ENCODE data around the gene CREB3L2.
"Not testable (repeated sequence)": the region's sequence is repeated elsewhere in the genome, so short reads cannot be mapped to it uniquely, and the experiment has no call there.

Gene CREB3L2

DNA sequence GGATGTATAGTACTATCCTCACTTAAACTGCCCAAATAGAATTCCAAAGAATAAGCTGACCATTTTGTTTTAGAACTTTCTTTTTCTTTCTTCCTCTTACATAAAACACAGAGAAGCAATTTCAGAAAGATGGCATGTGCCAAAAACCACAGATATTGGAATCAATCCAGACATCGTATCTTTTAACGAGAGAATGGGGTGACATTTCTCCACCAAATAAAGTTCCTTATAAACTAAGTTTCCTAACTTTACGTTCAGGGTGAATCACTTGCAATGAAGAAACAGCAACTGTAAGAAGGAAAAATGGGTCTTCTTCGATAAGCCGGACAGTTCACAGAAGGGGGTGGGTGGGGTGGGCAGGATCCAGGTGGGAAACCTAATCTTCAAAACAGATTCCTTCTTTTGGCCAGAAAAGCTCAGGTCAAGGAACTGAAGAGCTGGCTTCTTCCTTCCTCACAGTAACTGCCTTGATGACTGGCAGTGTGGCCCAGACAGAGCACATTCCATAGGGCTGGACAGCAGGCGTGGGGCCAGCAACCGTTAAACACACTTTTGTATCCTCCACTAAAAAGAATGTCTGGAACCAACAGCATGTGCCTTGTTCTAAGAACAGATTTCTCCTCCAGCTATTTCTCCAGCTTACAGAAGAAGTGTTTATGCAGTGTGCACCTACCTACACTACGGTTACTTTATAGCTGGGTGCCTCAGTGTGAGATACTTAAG, 31.5 kb downstream of the CREB3L2 start:
- in situ Hi-C loops (cut with MboI; ENCODE audit: low sequenced_read_pairs): no loop called here

DNA sequence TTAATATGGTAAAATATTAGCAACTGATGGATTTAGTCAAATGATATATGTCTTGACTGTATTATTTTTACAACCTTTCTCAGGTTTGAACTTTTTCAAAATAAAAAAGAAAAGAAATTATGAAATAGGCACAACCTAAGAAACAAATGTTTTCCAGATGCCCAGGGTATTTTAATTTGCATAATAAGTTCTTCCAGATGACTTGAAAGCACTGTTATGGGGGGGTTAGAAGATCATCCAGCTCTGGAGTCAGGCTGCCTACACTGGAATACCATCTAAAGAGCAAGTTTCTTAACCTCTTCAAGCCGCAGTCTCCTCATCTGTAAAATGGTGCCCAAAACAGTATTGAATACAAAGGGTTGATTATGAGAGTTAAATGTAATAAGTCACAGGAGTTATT, 32.1 kb downstream of the CREB3L2 start:
- in situ Hi-C loops (cut with MboI; ENCODE audit: low sequenced_read_pairs): no loop called here

DNA sequence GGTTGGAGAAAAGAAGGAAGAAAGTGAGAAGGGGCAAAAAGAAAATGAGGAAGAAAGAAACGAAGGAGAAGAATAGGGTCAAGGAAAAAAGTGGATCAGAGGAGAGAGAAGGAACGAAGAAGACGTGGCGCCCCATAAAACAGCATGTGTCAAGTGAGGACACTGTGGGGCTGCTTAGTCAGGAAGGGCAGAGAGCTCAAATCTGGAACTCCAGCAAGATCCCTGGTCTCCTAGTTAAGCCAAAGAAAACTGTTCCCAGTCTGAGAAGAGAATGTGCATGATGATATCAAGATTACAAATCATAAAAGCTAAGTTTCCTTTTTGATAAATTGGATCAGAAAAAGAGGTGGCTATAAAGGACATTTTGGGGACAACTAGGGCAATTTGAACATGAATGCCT, 33.0 kb downstream of the CREB3L2 start:
- in situ Hi-C loops (cut with MboI; ENCODE audit: low sequenced_read_pairs): no loop called here

GRCh38 chr7:137968339-137968738, 33.5 kb downstream of the CREB3L2 start:
- in situ Hi-C loops (cut with MboI; ENCODE audit: low sequenced_read_pairs): not testable (repeated sequence)

- in situ Hi-C loops (cut with MboI; ENCODE audit: low sequenced_read_pairs): no loop called here
Observed at GRCh38 chr7:137967143-137968018, 34.5 kb downstream of the CREB3L2 start.

DNA sequence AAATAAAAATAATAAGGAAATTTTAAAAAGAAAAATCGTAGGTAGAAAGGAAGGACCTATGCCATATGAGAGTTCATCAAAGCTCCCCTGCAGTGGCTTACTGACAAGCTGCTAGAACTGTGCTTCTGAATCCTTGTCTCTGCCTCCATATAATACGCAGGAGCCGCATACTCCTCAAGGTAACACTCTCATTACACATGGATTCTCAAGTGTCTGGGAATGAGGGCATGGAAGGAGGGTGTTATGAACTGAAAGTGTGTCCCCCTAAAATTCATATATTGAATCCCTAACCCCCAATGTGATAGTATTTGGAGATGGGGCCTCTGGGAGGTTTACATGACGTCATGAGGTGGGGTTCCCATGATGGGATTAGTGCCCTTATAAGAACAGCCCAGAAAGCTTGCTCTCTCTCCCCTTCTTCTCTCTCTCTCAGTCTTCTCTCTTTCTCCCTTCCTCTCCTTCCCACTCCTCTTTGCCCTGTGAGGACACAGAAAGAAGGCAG, 35.2 kb downstream of the CREB3L2 start:
- in situ Hi-C loops (cut with MboI; ENCODE audit: low sequenced_read_pairs): no loop called here

DNA sequence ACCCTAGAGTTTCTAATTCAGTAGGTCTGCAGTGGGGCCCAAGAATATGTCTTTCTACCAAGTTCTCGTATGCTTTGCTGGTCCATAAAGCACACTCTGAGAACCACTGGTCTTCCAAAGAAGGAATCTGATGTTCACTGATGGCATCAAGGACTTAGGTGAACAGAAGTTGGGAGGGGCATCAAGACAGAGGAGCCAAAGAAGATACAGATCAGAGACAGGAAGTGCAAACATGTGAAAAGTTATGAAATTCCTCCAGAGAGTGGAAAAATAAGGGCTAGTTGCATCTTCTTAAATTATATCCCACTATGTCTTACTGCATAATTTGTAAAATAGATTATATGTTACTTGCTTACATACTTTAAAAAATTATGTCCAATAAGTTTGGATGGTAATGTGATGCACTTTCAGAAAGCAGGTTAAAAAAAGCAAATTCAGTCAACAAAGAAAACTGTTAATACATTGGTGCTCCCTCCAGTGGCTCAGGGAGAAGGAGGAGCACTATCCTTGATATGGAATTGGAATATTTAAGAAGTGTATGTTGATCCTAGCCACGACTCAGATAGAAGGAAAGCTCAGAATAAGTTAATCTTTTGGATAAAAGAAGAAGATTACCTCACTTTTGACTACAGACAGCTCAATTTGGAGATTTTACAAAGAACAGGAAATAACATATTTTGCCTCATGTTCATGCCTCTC, 35.8 kb downstream of the CREB3L2 start:
- in situ Hi-C loops (cut with MboI; ENCODE audit: low sequenced_read_pairs): no loop called here

GRCh38 chr7:137964824-137965545, 36.9 kb downstream of the CREB3L2 start:
- in situ Hi-C loops (cut with MboI; ENCODE audit: low sequenced_read_pairs): no loop called here

DNA sequence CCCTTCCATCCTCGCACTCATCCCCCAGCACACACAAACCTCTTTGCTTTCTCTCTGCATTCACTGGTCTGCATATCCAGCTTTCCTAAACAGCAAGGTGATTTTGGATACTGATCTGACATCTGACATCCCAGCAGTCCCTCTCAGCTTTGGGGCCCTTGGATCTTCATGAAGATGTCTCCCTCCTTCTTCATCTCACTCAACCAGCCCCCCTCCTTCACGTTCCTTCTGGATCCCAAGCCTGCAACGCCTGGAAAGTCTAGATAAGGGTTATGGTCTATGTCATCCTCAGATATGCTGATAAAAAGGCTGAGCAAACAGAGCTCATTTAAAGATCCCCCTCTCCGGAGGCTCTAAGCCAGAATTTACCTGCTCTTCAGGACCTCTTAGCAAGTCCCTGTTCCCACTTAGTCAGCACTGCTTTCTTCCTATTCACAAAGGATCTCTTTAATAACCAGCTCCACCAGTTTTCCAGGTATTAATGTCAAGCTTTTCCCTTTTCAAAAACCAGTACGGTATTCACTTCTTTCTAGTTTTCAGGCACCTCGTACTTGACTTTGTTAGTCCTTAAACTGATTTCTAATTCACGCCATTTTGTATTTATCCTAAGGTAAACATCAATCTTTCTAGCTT, 38.9 kb downstream of the CREB3L2 start:
- in situ Hi-C loops (cut with MboI; ENCODE audit: low sequenced_read_pairs): no loop called here

- in situ Hi-C loops (cut with MboI; ENCODE audit: low sequenced_read_pairs): no loop called here
Observed at GRCh38 chr7:137962491-137962874, 39.4 kb downstream of the CREB3L2 start.

DNA sequence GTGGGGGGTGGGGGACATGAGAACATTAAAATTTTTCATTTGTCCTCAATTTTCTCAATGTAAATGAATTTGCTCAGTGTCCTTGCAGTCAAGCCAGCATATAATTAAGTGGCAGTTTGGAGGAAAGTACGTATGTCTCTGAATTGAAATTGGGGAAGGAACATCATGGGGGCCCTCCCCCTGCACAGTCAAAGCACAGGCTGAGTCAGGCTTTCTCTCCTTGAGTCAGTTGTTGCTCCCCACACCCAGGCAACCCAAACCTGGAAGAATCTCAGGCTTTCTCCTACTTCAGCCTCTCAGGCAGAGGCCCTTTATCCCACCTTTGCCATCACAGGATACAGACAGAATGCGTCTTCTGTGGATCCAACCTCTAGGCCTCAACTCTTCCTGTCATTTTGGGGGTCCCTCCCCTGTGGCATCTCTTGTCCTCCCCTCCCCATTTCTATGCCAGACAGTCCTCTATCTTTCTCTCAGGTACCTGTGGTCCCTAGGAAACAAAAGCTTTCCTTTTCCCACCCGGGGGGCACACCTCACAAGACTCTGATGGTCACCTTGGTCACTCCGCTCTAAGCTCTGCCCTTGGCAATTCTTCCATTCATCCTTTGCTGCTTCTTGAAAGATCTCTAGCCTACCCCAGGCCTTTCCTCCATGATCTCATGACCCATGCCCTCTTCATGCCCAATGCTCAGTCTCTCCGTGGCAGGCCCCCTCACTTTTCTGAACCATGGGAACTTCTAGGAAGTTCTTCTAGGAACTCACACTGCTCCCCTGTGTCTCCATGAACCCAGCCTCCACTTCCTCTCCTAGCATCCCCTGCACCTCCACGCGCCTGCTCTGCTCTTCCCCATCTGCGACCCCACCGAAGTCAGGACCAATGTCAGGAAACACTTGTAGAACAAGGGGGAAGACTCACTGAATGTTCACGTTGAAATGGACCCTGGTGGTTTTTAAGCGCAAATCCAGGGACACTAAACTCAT, 40.4 kb downstream of the CREB3L2 start:
- in situ Hi-C loops (cut with MboI; ENCODE audit: low sequenced_read_pairs): no loop called here

DNA sequence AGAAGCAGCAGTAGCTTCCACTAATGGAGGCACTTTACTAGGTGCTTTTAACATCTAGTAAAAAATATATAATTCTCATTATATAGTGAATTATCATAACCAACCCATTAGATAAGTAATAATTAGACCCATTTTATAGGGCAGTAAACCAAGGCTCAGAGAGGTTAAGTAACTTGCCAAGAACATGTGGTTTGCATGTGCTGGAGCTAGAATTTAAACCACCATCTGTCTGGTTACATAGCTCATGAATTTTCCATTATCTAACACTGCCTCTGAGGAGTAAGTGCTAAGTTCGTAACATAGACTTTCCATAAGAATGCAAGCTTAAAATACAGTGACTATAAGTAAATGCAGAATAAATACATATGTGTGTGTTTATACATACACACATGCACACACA, 41.9 kb downstream of the CREB3L2 start:
- in situ Hi-C loops (cut with MboI; ENCODE audit: low sequenced_read_pairs): no loop called here

- in situ Hi-C loops (cut with MboI; ENCODE audit: low sequenced_read_pairs): no loop called here
Observed at GRCh38 chr7:137958470-137959431, 43.1 kb downstream of the CREB3L2 start.

GRCh38 chr7:137957887-137958286, 44.0 kb downstream of the CREB3L2 start:
- in situ Hi-C loops (cut with MboI; ENCODE audit: low sequenced_read_pairs): no loop called here

DNA sequence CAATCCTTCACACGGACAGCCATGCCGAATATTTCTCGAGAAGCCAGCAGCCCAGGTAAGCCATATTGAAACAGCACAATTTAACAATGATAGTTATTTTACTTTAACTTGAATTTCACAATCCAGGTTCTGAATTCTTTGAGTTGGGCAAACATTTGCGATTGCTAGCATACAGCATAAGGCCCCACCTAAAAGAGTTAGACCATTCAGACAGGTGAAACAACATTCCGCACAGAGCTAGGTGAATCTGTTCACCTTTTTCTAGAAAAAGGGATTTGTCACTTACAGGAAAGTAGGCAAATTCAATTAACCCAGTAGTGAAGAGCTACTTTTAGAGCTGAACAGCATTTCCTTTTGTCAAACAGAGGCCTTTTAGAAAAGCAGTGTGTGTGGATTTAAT, 45.3 kb downstream of the CREB3L2 start:
- in situ Hi-C loops (cut with MboI; ENCODE audit: low sequenced_read_pairs): no loop called here

- in situ Hi-C loops (cut with MboI; ENCODE audit: low sequenced_read_pairs): no loop called here
Observed at GRCh38 chr7:137956183-137956582, 45.7 kb downstream of the CREB3L2 start.

DNA sequence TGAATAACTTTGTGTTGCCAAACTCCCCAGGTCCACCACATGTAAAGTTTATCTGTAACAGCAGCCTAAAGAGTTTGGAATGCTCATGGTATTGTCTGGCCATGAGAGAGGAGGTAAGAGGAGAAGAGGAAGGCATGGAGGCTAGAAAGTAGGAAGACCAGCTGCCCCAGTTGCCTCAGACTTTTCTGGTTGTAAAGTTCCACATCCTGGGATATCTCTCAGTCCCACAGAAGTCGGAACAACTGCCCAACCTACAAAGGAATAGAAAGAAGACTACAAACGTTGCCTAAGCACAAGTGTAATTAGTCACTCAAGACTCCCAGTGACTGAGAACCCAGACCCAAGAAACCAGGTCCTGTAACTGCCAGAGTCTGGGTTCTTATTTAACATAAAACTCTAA, 47.3 kb downstream of the CREB3L2 start:
- in situ Hi-C loops (cut with MboI; ENCODE audit: low sequenced_read_pairs): no loop called here
